ENCODE measurements around the gene PSMC3.

PSMC3 gene

GRCh38 chr11:47393163-47394049 lies 32.8 kb downstream of the PSMC3 start:
- Histone ChIP-seq H3K27me3 (ENCODE audit: insufficient read depth, low read length) (no peaks in the 10 kb centered on the region), H2AFZ (ENCODE audit: low read depth, low read length) (no peak overlapping the region), H3K4me3 (ENCODE audit: low read length) (no peak overlapping the region)

GRCh38 chr11:47392546-47393162 lies 33.6 kb downstream of the PSMC3 start:
- Histone ChIP-seq H3K4me1 (ENCODE audit: insufficient read depth, low read length) (no peaks in the 10 kb centered on the region), H3K4me3 (ENCODE audit: low read length) (no peak overlapping the region), H3K9me3 (ENCODE audit: low read length) (no peaks in the 10 kb centered on the region), H2AFZ (ENCODE audit: low read depth, low read length) (no peak overlapping the region), H3K36me3 (ENCODE audit: insufficient read depth, low read length) (no peaks in the 10 kb centered on the region), H3K27me3 (ENCODE audit: insufficient read depth, low read length) (no peaks in the 10 kb centered on the region)

More at GRCh38 chr11:47393163-47394049, 32.8 kb downstream of the PSMC3 start:
- H3K9me3 ChIP-seq (ENCODE audit: low read length), result no peaks in the 10 kb centered on the region
- H3K36me3 ChIP-seq (ENCODE audit: insufficient read depth, low read length), result no peaks in the 10 kb centered on the region
- H3K4me1 ChIP-seq (ENCODE audit: insufficient read depth, low read length), result no peaks in the 10 kb centered on the region

GRCh38 chr11:47391711-47392432 lies 34.4 kb downstream of the PSMC3 start:
- Histone ChIP-seq H2AFZ (ENCODE audit: low read depth, low read length) (no peak overlapping the region), H3K4me1 (ENCODE audit: insufficient read depth, low read length) (no peaks in the 10 kb centered on the region), H3K4me3 (ENCODE audit: low read length) (no peak overlapping the region), H3K27me3 (ENCODE audit: insufficient read depth, low read length) (no peaks in the 10 kb centered on the region), H3K9me3 (ENCODE audit: low read length) (no peaks in the 10 kb centered on the region), H3K36me3 (ENCODE audit: insufficient read depth, low read length) (no peaks in the 10 kb centered on the region)

GRCh38 chr11:47391077-47391583 lies 35.1 kb downstream of the PSMC3 start:
- H3K4me3 ChIP-seq (ENCODE audit: low read length), result no peak overlapping the region
- no peaks in the 10 kb centered on the region for H3K27me3 ChIP-seq (ENCODE audit: insufficient read depth, low read length)
- H3K9me3 ChIP-seq (ENCODE audit: low read length), result no peaks in the 10 kb centered on the region
- no peaks in the 10 kb centered on the region for H3K4me1 ChIP-seq (ENCODE audit: insufficient read depth, low read length)
- no peak overlapping the region for H2AFZ ChIP-seq (ENCODE audit: low read depth, low read length)
- no peaks in the 10 kb centered on the region for H3K36me3 ChIP-seq (ENCODE audit: insufficient read depth, low read length)

- H3K27me3 ChIP-seq (ENCODE audit: insufficient read depth, low read length), result no peaks in the 10 kb centered on the region
Measured at GRCh38 chr11:47390422-47390760, 35.8 kb downstream of the PSMC3 start.

GRCh38 chr11:47389577-47390421 lies 36.4 kb downstream of the PSMC3 start:
- Histone ChIP-seq H3K4me1 (ENCODE audit: insufficient read depth, low read length) (no peaks in the 10 kb centered on the region), H3K9me3 (ENCODE audit: low read length) (no peaks in the 10 kb centered on the region), H2AFZ (ENCODE audit: low read depth, low read length) (no peak overlapping the region), H3K27me3 (ENCODE audit: insufficient read depth, low read length) (no peaks in the 10 kb centered on the region), H3K4me3 (ENCODE audit: low read length) (no peak overlapping the region), H3K36me3 (ENCODE audit: insufficient read depth, low read length) (no peaks in the 10 kb centered on the region)

More at GRCh38 chr11:47390422-47390760, 35.8 kb downstream of the PSMC3 start:
- Histone ChIP-seq H3K36me3 (ENCODE audit: insufficient read depth, low read length) (no peaks in the 10 kb centered on the region), H3K9me3 (ENCODE audit: low read length) (no peaks in the 10 kb centered on the region), H3K4me3 (ENCODE audit: low read length) (no peak overlapping the region), H2AFZ (ENCODE audit: low read depth, low read length) (no peak overlapping the region), H3K4me1 (ENCODE audit: insufficient read depth, low read length) (no peaks in the 10 kb centered on the region)

GRCh38 chr11:47388697-47389576 lies 37.3 kb downstream of the PSMC3 start:
- Histone ChIP-seq H3K9me3 (ENCODE audit: low read length) (no peaks in the 10 kb centered on the region), H3K4me3 (ENCODE audit: low read length) (no peak overlapping the region), H3K4me1 (ENCODE audit: insufficient read depth, low read length) (no peaks in the 10 kb centered on the region), H2AFZ (ENCODE audit: low read depth, low read length) (no peak overlapping the region), H3K36me3 (ENCODE audit: insufficient read depth, low read length) (no peaks in the 10 kb centered on the region), H3K27me3 (ENCODE audit: insufficient read depth, low read length) (no peaks in the 10 kb centered on the region)

GRCh38 chr11:47387944-47388696 lies 38.1 kb downstream of the PSMC3 start:
- no peak overlapping the region for H3K4me3 ChIP-seq (ENCODE audit: low read length)
- H2AFZ ChIP-seq (ENCODE audit: low read depth, low read length), result no peak overlapping the region
- no peaks in the 10 kb centered on the region for H3K36me3 ChIP-seq (ENCODE audit: insufficient read depth, low read length)
- no peaks in the 10 kb centered on the region for H3K9me3 ChIP-seq (ENCODE audit: low read length)
- no peaks in the 10 kb centered on the region for H3K4me1 ChIP-seq (ENCODE audit: insufficient read depth, low read length)
- H3K27me3 ChIP-seq (ENCODE audit: insufficient read depth, low read length), result no peaks in the 10 kb centered on the region

- no peaks in the 10 kb centered on the region for H3K27me3 ChIP-seq (ENCODE audit: insufficient read depth, low read length)
- H3K4me3 ChIP-seq (ENCODE audit: low read length), result no peak overlapping the region
- no peaks in the 10 kb centered on the region for H3K36me3 ChIP-seq (ENCODE audit: insufficient read depth, low read length)
- no peak overlapping the region for H2AFZ ChIP-seq (ENCODE audit: low read depth, low read length)
- no peaks in the 10 kb centered on the region for H3K4me1 ChIP-seq (ENCODE audit: insufficient read depth, low read length)
- no peaks in the 10 kb centered on the region for H3K9me3 ChIP-seq (ENCODE audit: low read length)
Measured at GRCh38 chr11:47384498-47384897, 41.7 kb downstream of the PSMC3 start.

- no peak overlapping the region for H2AFZ ChIP-seq (ENCODE audit: low read depth, low read length)
- no peak overlapping the region for H3K4me3 ChIP-seq (ENCODE audit: low read length)
- H3K9me3 ChIP-seq (ENCODE audit: low read length), result no peaks in the 10 kb centered on the region
- no peaks in the 10 kb centered on the region for H3K27me3 ChIP-seq (ENCODE audit: insufficient read depth, low read length)
- H3K4me1 ChIP-seq (ENCODE audit: insufficient read depth, low read length), result no peaks in the 10 kb centered on the region
- H3K36me3 ChIP-seq (ENCODE audit: insufficient read depth, low read length), result no peaks in the 10 kb centered on the region
Measured at GRCh38 chr11:47383071-47383470, 43.2 kb downstream of the PSMC3 start.

GRCh38 chr11:47380078-47380477 lies 46.2 kb downstream of the PSMC3 start:
- Histone ChIP-seq H3K4me3 (ENCODE audit: low read length) (no peak overlapping the region), H3K27me3 (ENCODE audit: insufficient read depth, low read length) (no peaks in the 10 kb centered on the region), H3K36me3 (ENCODE audit: insufficient read depth, low read length) (no peaks in the 10 kb centered on the region), H3K4me1 (ENCODE audit: insufficient read depth, low read length) (no peaks in the 10 kb centered on the region), H2AFZ (ENCODE audit: low read depth, low read length) (no peak overlapping the region), H3K9me3 (ENCODE audit: low read length) (no peaks in the 10 kb centered on the region)
